Panc1 (cell line): Measurements from ENCODE around the gene MAP4. TPM values are rescaled to one million over a fixed set of nuclear protein-coding genes. Genes with fewer than 3 reads are reported as not detected.

Source experiments
- ATAC-seq: fragments of 200-7000 bp; cut with Tn5 transposase; 2 replicates; pipeline ENCODE4 v1.9.1; 2020; ENCODE audit warnings: mild to moderate bottlenecking, moderate library complexity
- BruUV-seq: library from RNA; stranded (reverse); fragments of 400-500 nt; replicated peaks from 2 replicates; lab custom pipeline; 2021; lab: Mats Ljungman, UMichigan
- CTCF ChIA-PET: fragments of 300-600 bp; sonication (Branson Sonifier 250); formaldehyde crosslinking; loops from one replicate; lab custom pipeline; 2022; ENCODE audit warnings: antibody characterized with exemption; lab: Charles Lee
- POLR2A ChIA-PET: fragments of 300-600 bp; sonication (Branson Sonifier 250); formaldehyde crosslinking; loops from one replicate; lab custom pipeline; 2022; ENCODE audit warnings: antibody characterized with exemption; lab: Charles Lee
- DNase-seq: peaks from one replicate; pipeline ENCODE4 v3.0.0-alpha.2; 2010; ENCODE audit warnings: low read depth, low spot score
- H3K27ac ChIP-seq: 2 replicates; pipeline ENCODE4 v1.5.1; 2011; ENCODE audit warnings: mild to moderate bottlenecking, low read length, inconsistent platforms
- H3K27me3 ChIP-seq: fragments of 200-500 bp; sonication (Bioruptor generic); 2 replicates; pipeline ENCODE4 v1.6.0; 2014; ENCODE audit warnings: low read length, inconsistent platforms; ENCODE audit not compliant: control insufficient read depth, insufficient read depth
- H3K36me3 ChIP-seq: fragments of 200-500 bp; sonication (Bioruptor generic); 2 replicates; pipeline ENCODE4 v1.5.1; 2014; ENCODE audit warnings: inconsistent platforms, mild to moderate bottlenecking, low read length, moderate library complexity; ENCODE audit not compliant: control insufficient read depth, insufficient read depth
- H3K4me1 ChIP-seq: 2 replicates; pipeline ENCODE4 v1.5.1; 2011; ENCODE audit warnings: inconsistent platforms, mild to moderate bottlenecking, low read length, moderate library complexity; ENCODE audit not compliant: control insufficient read depth, insufficient read depth
- H3K4me3 ChIP-seq, 2 experiments: 2 replicates each; pipeline ENCODE4 v1.5.1; 2011 to 2012; ENCODE audit warnings: low read depth in 2 of 2, low read length in 2 of 2, mild to moderate bottlenecking in 2 of 2, inconsistent platforms in 1 of 2, moderate library complexity in 1 of 2
- H3K9me3 ChIP-seq: fragments of 200-500 bp; sonication (Bioruptor generic); 2 replicates; pipeline ENCODE4 v1.5.1; 2014; ENCODE audit warnings: low read depth, mild to moderate bottlenecking, inconsistent platforms, low read length, moderate library complexity; ENCODE audit not compliant: control insufficient read depth, insufficient read depth
- CTCF ChIP-seq: fragments of 450-650 bp; IDR thresholded peaks from 2 replicates; pipeline ENCODE4 v1.5.1; 2017; ENCODE audit warnings: mild to moderate bottlenecking
- POLR2AphosphoS5 ChIP-seq: IDR thresholded peaks from 2 replicates; pipeline ENCODE4 v1.6.1; 2012; ENCODE audit warnings: mild to moderate bottlenecking, low read depth, low read length, moderate library complexity
- REST ChIP-seq, 2 experiments: IDR thresholded peaks; 2 replicates each; pipeline ENCODE4 v1.6.1; 2011 to 2012; ENCODE audit warnings: low read depth in 2 of 2, control low read depth in 1 of 2, low read length in 1 of 2, mild to moderate bottlenecking in 1 of 2, moderate library complexity in 1 of 2; ENCODE audit not compliant: insufficient read depth in 1 of 2
- SIN3A ChIP-seq: IDR thresholded peaks from 2 replicates; pipeline ENCODE4 v1.6.1; 2012; ENCODE audit warnings: low read depth, mild to moderate bottlenecking, low read length, moderate library complexity, borderline replicate concordance; ENCODE audit not compliant: insufficient read depth
- TCF7L2 ChIP-seq: IDR thresholded peaks from 2 replicates; pipeline ENCODE4 v1.6.1; 2011; ENCODE audit warnings: mild to moderate bottlenecking, low read depth, low read length, inconsistent platforms
- in situ Hi-C: cut with HindIII; loops from 2 replicates; pipeline ENCODE4 v1.10.0; 2016; ENCODE audit warnings: low sequenced_read_pairs, low pct_unique_long_range_greater_than_20kb
- intact Hi-C: fragments of 100-400 bp; cut with micrococcal nuclease; formaldehyde crosslinking; loops from one replicate; pipeline ENCODE4 v1.10.0; 2022; ENCODE audit not compliant: unreplicated experiment
- total RNA-seq: library from RNA; stranded (reverse); gene quantifications from one replicate; pipeline ENCODE4 v1.2.1, GENCODE V29; 2021; ENCODE audit not compliant: unreplicated experiment

MAP4 gene
- total RNA-seq, 1 experiment from 2014 or later: 150 TPM

- TF ChIP-seq POLR2AphosphoS5 (no peak), SIN3A (no peak), TCF7L2 (no peak), CTCF (no peak), REST (IDR thresholded peaks at IDR 0.05; ENCODE audit: insufficient read depth in 1 of 2, low read depth in 2 of 2, low read length in 1 of 2) (no peak)
- TSS peak; percentile 34 for BruUV-seq
- Histone ChIP-seq H3K27ac (no peak overlapping the region), H3K36me3 (peaks cover 6% of the 10 kb centered on the region; the same call in 1 of the 2 replicates), H3K27me3 (no peaks in the 10 kb centered on the region), H3K4me1 (no peaks in the 10 kb centered on the region), H3K4me3 (no peak overlapping the region), H3K9me3 (no peaks in the 10 kb centered on the region)
- DNase-seq (no peak), ATAC-seq (no peak)
- in situ Hi-C loops (no loop called here), intact Hi-C loops (no loop called here)
- POLR2A ChIA-PET: no interaction called here
- CTCF ChIA-PET: no interaction called here
Measured at GRCh38 chr3:47996440-47996839, 19.8 kb downstream of the MAP4 start.

GRCh38 chr3:47994180-47994579 lies 22.0 kb downstream of the MAP4 start:
- BruUV-seq: TSS peak; percentile 23
- no peaks in the 10 kb centered on the region for H3K4me1 ChIP-seq
- H3K9me3 ChIP-seq: no peaks in the 10 kb centered on the region
- ChIA-PET POLR2A (no interaction called here), CTCF (no interaction called here)
- no peak overlapping the region for H3K27ac ChIP-seq
- no peak overlapping the region for H3K4me3 ChIP-seq
- no peaks in the 10 kb centered on the region for H3K27me3 ChIP-seq
- TF ChIP-seq TCF7L2 (no peak), POLR2AphosphoS5 (no peak)
- intact Hi-C loops: no loop called here
- ATAC-seq: no peak
- in situ Hi-C loops: no loop called here
- peaks cover 6% of the 10 kb centered on the region; the same call in 1 of the 2 replicates for H3K36me3 ChIP-seq
- DNase-seq: no peak

GRCh38 chr3:47991341-47991740 lies 24.9 kb downstream of the MAP4 start:
- BruUV-seq: no TSS peak
- intact Hi-C loops: no loop called here
- no peak for ATAC-seq

More at GRCh38 chr3:47991341-47991740, 24.9 kb downstream of the MAP4 start:
- in situ Hi-C loops: no loop called here
- CTCF ChIA-PET: no interaction called here
- H3K9me3 ChIP-seq: no peaks in the 10 kb centered on the region
- H3K27ac ChIP-seq: no peak overlapping the region
- H3K4me1 ChIP-seq: no peaks in the 10 kb centered on the region
- no peaks in the 10 kb centered on the region for H3K27me3 ChIP-seq
- DNase-seq: no peak
- H3K4me3 ChIP-seq: no peak overlapping the region
- H3K36me3 ChIP-seq: peaks cover 6% of the 10 kb centered on the region; the same call in 1 of the 2 replicates
- TF ChIP-seq TCF7L2: no peak
- TF ChIP-seq CTCF: no peak
- TF ChIP-seq REST (IDR thresholded peaks at IDR 0.05; ENCODE audit: insufficient read depth in 1 of 2, low read depth in 2 of 2, low read length in 1 of 2): no peak
- TF ChIP-seq SIN3A: no peak
- POLR2A ChIA-PET: no interaction called here
